Endometrium (tissue), 2 donors: ENCODE data around the gene HMCN2.

Experiments used
- FAIRE-seq: peaks from 2 replicates; lab custom pipeline; 2012; peaks lifted over from hg19 to GRCh38; lab: Jason Lieb, UNC
- donor health status: control.
- donor health status: control.

The HMCN2 gene

GRCh38 chr9:130265431-130266235 lies at the start of gene HMCN2:
TSS of gene HMCN2 (plus strand) at chr9:130265760. CDS start at chr9:130265879, 119 bp downstream.
- no peak for FAIRE-seq

- no peak for FAIRE-seq
Observed at GRCh38 chr9:130217838-130218237, 47.7 kb upstream of the HMCN2 start.

- no peak for FAIRE-seq
Observed at GRCh38 chr9:130219661-130220096, 45.9 kb upstream of the HMCN2 start.

GRCh38 chr9:130220352-130220751 lies 45.2 kb upstream of the HMCN2 start:
- FAIRE-seq: no peak

GRCh38 chr9:130222833-130223232 lies 42.7 kb upstream of the HMCN2 start:
- no peak for FAIRE-seq

GRCh38 chr9:130225071-130225470 lies 40.5 kb upstream of the HMCN2 start:
- no peak for FAIRE-seq

GRCh38 chr9:130225586-130225985 lies 40.0 kb upstream of the HMCN2 start:
- no peak for FAIRE-seq

- no peak for FAIRE-seq
Observed at GRCh38 chr9:130226112-130226511, 39.4 kb upstream of the HMCN2 start.

GRCh38 chr9:130227833-130228232 lies 37.7 kb upstream of the HMCN2 start:
- FAIRE-seq: no peak

GRCh38 chr9:130229759-130230158 lies 35.8 kb upstream of the HMCN2 start:
- no peak for FAIRE-seq

GRCh38 chr9:130230631-130231030 lies 34.9 kb upstream of the HMCN2 start:
- FAIRE-seq: no peak

GRCh38 chr9:130232899-130233586 lies 32.5 kb upstream of the HMCN2 start:
- no peak for FAIRE-seq

- FAIRE-seq: no peak
Observed at GRCh38 chr9:130233587-130233945, 32.0 kb upstream of the HMCN2 start.

- FAIRE-seq: no peak
Observed at GRCh38 chr9:130234340-130235260, 31.0 kb upstream of the HMCN2 start.

GRCh38 chr9:130235558-130236435 lies 29.8 kb upstream of the HMCN2 start:
- FAIRE-seq: no peak

- FAIRE-seq: no peak
Observed at GRCh38 chr9:130236436-130236985, 29.0 kb upstream of the HMCN2 start.

- no peak for FAIRE-seq
Observed at GRCh38 chr9:130237076-130237475, 28.5 kb upstream of the HMCN2 start.

- FAIRE-seq: no peak
Observed at GRCh38 chr9:130237763-130238524, 27.6 kb upstream of the HMCN2 start.

- no peak for FAIRE-seq
Observed at GRCh38 chr9:130239363-130239695, 26.2 kb upstream of the HMCN2 start.

- no peak for FAIRE-seq
Observed at GRCh38 chr9:130239741-130240241, 25.8 kb upstream of the HMCN2 start.
